HG02870 (cell line): Measurements from ENCODE around the gene ABCD3.
"Not testable (repeated sequence)": the region's sequence is repeated elsewhere in the genome, so short reads cannot be mapped to it uniquely, and the experiment has no call there.

ENCODE experiments used
- ATAC-seq: cut with Tn5 transposase; IDR thresholded peaks from one replicate; pipeline ENCODE4 v1.9.1; 2021; ENCODE audit warnings: mild to moderate bottlenecking, moderate library complexity; ENCODE audit not compliant: unreplicated experiment

Gene ABCD3

GRCh38 chr1:94448741-94449140 lies 30.6 kb downstream of the ABCD3 start:
- not testable (repeated sequence) for ATAC-seq

GRCh38 chr1:94456736-94457135 lies 38.5 kb downstream of the ABCD3 start:
- ATAC-seq = no peak

GRCh38 chr1:94462606-94463005 lies 44.4 kb downstream of the ABCD3 start:
- ATAC-seq = no peak

GRCh38 chr1:94463056-94463764 lies 45.0 kb downstream of the ABCD3 start:
- no peak for ATAC-seq

- no peak for ATAC-seq
These were observed 45.7 kb downstream of the ABCD3 start for GRCh38 chr1:94463765-94464330.

- no peak for ATAC-seq
These were observed 50.5 kb downstream of the ABCD3 start for GRCh38 chr1:94468708-94469107.

GRCh38 chr1:94471271-94471670 lies 53.1 kb downstream of the ABCD3 start:
- no peak for ATAC-seq

GRCh38 chr1:94475232-94475631 lies 57.0 kb downstream of the ABCD3 start:
- no peak for ATAC-seq

- no peak for ATAC-seq
These were observed 61.5 kb downstream of the ABCD3 start for GRCh38 chr1:94479682-94480081.

- peak; percentile 92 for ATAC-seq
These were observed 63.3 kb downstream of the ABCD3 start for GRCh38 chr1:94481473-94481933.

GRCh38 chr1:94486990-94487389 lies 68.8 kb downstream of the ABCD3 start:
- no peak for ATAC-seq

GRCh38 chr1:94490556-94490955 lies 72.4 kb downstream of the ABCD3 start:
- ATAC-seq = no peak

- ATAC-seq = no peak
These were observed 78.0 kb downstream of the ABCD3 start for GRCh38 chr1:94496076-94496755.

GRCh38 chr1:94501426-94501825 lies 83.2 kb downstream of the ABCD3 start:
- no peak for ATAC-seq

GRCh38 chr1:94501935-94502334 lies 83.7 kb downstream of the ABCD3 start:
- no peak for ATAC-seq

- no peak for ATAC-seq
These were observed 85.0 kb downstream of the ABCD3 start for GRCh38 chr1:94503153-94503552.

- no peak for ATAC-seq
These were observed 86.4 kb downstream of the ABCD3 start for GRCh38 chr1:94504601-94505000.

- ATAC-seq = no peak
These were observed 94.6 kb downstream of the ABCD3 start for GRCh38 chr1:94512816-94513215.

GRCh38 chr1:94514095-94514727 lies 96.0 kb downstream of the ABCD3 start:
- no peak for ATAC-seq

- no peak for ATAC-seq
These were observed 97.2 kb downstream of the ABCD3 start for GRCh38 chr1:94515296-94515947.

- ATAC-seq = no peak
These were observed 101.2 kb downstream of the ABCD3 start for GRCh38 chr1:94519351-94519750.
